Measurements from ENCODE around the gene EPHB2. TPM values are rescaled to one million over a fixed set of nuclear protein-coding genes. Genes with fewer than 3 reads are reported as not detected.

The EPHB2 gene
- total and polyA plus RNA-seq, 2 of the 4 experiments (the other 2 are of a cell fraction) = 52.3 to 58.8 TPM

- peaks cover 51% of the 10 kb centered on the region for H3K27me3 ChIP-seq (ENCODE audit: control insufficient read depth, insufficient read depth, low read length)
- H3K4me1 ChIP-seq (ENCODE audit: control insufficient read depth, insufficient read depth, low read length) = no peaks in the 10 kb centered on the region
- H4K8ac ChIP-seq (ENCODE audit: low read depth in 2 of 2, low read length in 2 of 2) = no peak overlapping the region
- H3K56ac ChIP-seq (ENCODE audit: extremely low read depth, insufficient read depth, low read length) = no peak overlapping the region
- H2AK9ac ChIP-seq (replicated peaks; ENCODE audit: low read depth, low read length, poor library complexity) = no peak overlapping the region
- WGBS, 2 experiments (ENCODE audit: extremely low coverage in 2 of 2, insufficient read length in 1 of 2) = 0% methylated on average over 1 of the region's 5 CpGs; no CpG with 5 or more reads in 1 of the 2 experiments
- no peak overlapping the region for H3K14ac ChIP-seq (replicated peaks; ENCODE audit: low read depth, low read length)
- no peak overlapping the region for H3K4me2 ChIP-seq (ENCODE audit: low read depth, low read length)
- BruUV-seq (replicated peaks) = no TSS peak
- POLR2A ChIA-PET (ENCODE audit: unreplicated experiment) = no interaction called here
- no peak overlapping the region for H3K9ac ChIP-seq (ENCODE audit: low read depth, low read length)
- H3K18ac ChIP-seq (ENCODE audit: low read depth, low read length) = no peak overlapping the region
- no peak overlapping the region for H4K5ac ChIP-seq (ENCODE audit: low read depth, low read length)
- H2BK5ac ChIP-seq (ENCODE audit: low read depth, low read length, poor library complexity, severe bottlenecking) = no peak overlapping the region
- H3K4me3 ChIP-seq (ENCODE audit: insufficient read depth, low read depth, low read length) = no peak overlapping the region
- H2BK15ac ChIP-seq (ENCODE audit: low read depth, low read length) = no peak overlapping the region
- H2AK5ac ChIP-seq (ENCODE audit: low read depth, low read length) = no peak overlapping the region
- TF ChIP-seq RFX5 (IDR thresholded peaks at IDR 0.05; ENCODE audit: low read depth, low read length) (no peak), POLR2A (IDR thresholded peaks at IDR 0.05; ENCODE audit: low read depth, low read length) (no peak), CTCF (conservative IDR thresholded peaks at IDR 0.05; ENCODE audit: low read depth, low read length) (no peak), NFE2L2 (IDR thresholded peaks at IDR 0.05; ENCODE audit: low read depth, low read length) (no peak), RCOR1 (IDR thresholded peaks at IDR 0.05; ENCODE audit: insufficient replicate concordance, low read length) (no peak), MAZ (IDR thresholded peaks at IDR 0.05; ENCODE audit: borderline replicate concordance, low read depth, low read length) (no peak), MAFK (IDR thresholded peaks at IDR 0.05; ENCODE audit: low read depth, low read length) (no peak), USF2 (IDR thresholded peaks at IDR 0.05; ENCODE audit: low read depth, low read length) (no peak), ELK1 (IDR thresholded peaks at IDR 0.05; ENCODE audit: borderline replicate concordance, low read depth, low read length) (no peak), CHD1 (IDR thresholded peaks at IDR 0.05; ENCODE audit: low read depth, low read length) (no peak), CEBPB (IDR thresholded peaks at IDR 0.05; ENCODE audit: low read depth, low read length) (no peak), FOS (IDR thresholded peaks at IDR 0.05; ENCODE audit: low read depth, low read length) (no peak)
- no peak overlapping the region for H3K23ac ChIP-seq (ENCODE audit: low read depth, low read length)
- H3K4ac ChIP-seq (ENCODE audit: low read depth, low read length) = no peak overlapping the region
- no peak overlapping the region for H2BK120ac ChIP-seq (ENCODE audit: low read depth, low read length)
- H2BK20ac ChIP-seq (ENCODE audit: low read depth, low read length) = no peak overlapping the region
- H4K91ac ChIP-seq (ENCODE audit: insufficient read depth, low read depth, low read length) = no peak overlapping the region
- dilution Hi-C loops (cut with HindIII; ENCODE audit: low sequenced_read_pairs, unreplicated experiment) (no loop called here), intact Hi-C loops (cut with micrococcal nuclease) (no loop called here), in situ Hi-C loops (cut with MboI; ENCODE audit: low sequenced_read_pairs) (loop anchor here (25.0 kb wide), 1 partner anchor 513 kb away; no protein-coding TSS in a partner anchor)
- H3K36me3 ChIP-seq (ENCODE audit: control insufficient read depth, insufficient read depth, low read length) = no peaks in the 10 kb centered on the region
- ATAC-seq (ENCODE audit: low read depth) = peak; percentile 74
- peaks cover 3% of the 10 kb centered on the region for H3K9me3 ChIP-seq (ENCODE audit: control insufficient read depth, insufficient read depth, low read length)
- no peaks in the 10 kb centered on the region for H3K79me1 ChIP-seq (ENCODE audit: low read depth in 1 of 2, low read length in 2 of 2)
- CTCF ChIA-PET = no interaction called here
- H3K9me1 ChIP-seq (ENCODE audit: insufficient read depth, low read length) = no peaks in the 10 kb centered on the region
- H3K27ac ChIP-seq (ENCODE audit: insufficient read depth, low read length) = no peak overlapping the region
- DNase-seq = peak; percentile 8
- no peak overlapping the region for H2AFZ ChIP-seq (replicated peaks; ENCODE audit: low read length, poor library complexity)
- H4K20me1 ChIP-seq (ENCODE audit: insufficient read depth, low read length) = no peaks in the 10 kb centered on the region
Observed at GRCh38 chr1:22949822-22950331, 239.2 kb downstream of the EPHB2 start.

All from IMR-90 (cell line).